ENCODE results near the gene LSM12.

- TF ChIP-seq CTCF (IDR thresholded peaks at IDR 0.05) (no peak), POLR2A (IDR thresholded peaks at IDR 0.05) (no peak)
Measured at GRCh38 chr17:44059101-44059892, 7.2 kb downstream of the LSM12 start.

Data from thyroid gland (tissue), 4 donors.